HG02588 (cell line): ENCODE results near the gene IFNLR1.

Experiments used
- ATAC-seq: cut with Tn5 transposase; IDR thresholded peaks from one replicate; pipeline ENCODE4 v1.9.1; 2021; ENCODE audit warnings: mild to moderate bottlenecking, moderate library complexity; ENCODE audit not compliant: unreplicated experiment

IFNLR1 gene

GRCh38 chr1:24108334-24109165, 78.5 kb downstream of the IFNLR1 start:
- ATAC-seq: no peak

GRCh38 chr1:24107462-24108138, 79.5 kb downstream of the IFNLR1 start:
- no peak for ATAC-seq

- ATAC-seq: no peak
Observed at GRCh38 chr1:24105368-24106160, 81.5 kb downstream of the IFNLR1 start.

- ATAC-seq: no peak
Observed at GRCh38 chr1:24104854-24105253, 82.2 kb downstream of the IFNLR1 start.
